H9 (cell line): ENCODE measurements around the gene FEM1B. TPM values are rescaled to one million over a fixed set of nuclear protein-coding genes. Genes with fewer than 3 reads are reported as not detected.

Experiments
- DNase-seq: peaks from one replicate; pipeline ENCODE4 v3.0.0-alpha.2; 2017
- H2AFZ ChIP-seq: one replicate; pipeline ENCODE4 v1.6.1; 2013; ENCODE audit warnings: mild to moderate bottlenecking, low read length, control low read depth, moderate library complexity
- H2AK5ac ChIP-seq: 2 replicates; pipeline ENCODE4 v1.6.1; 2013; ENCODE audit warnings: low read length, control low read depth, mixed read lengths; ENCODE audit not compliant: insufficient read length
- H2BK120ac ChIP-seq: one replicate; pipeline ENCODE4 v1.6.1; 2013; ENCODE audit warnings: low read depth, mild to moderate bottlenecking, low read length, control low read depth, inconsistent platforms; ENCODE audit not compliant: poor library complexity, severe bottlenecking
- H2BK12ac ChIP-seq: 2 replicates; pipeline ENCODE4 v1.6.1; 2013; ENCODE audit warnings: low read length, control low read depth, mixed read lengths, low read depth; ENCODE audit not compliant: insufficient read length
- H2BK15ac ChIP-seq: 2 replicates; pipeline ENCODE4 v1.6.1; 2013; ENCODE audit warnings: low read depth, low read length, control low read depth
- H2BK20ac ChIP-seq: one replicate; pipeline ENCODE4 v1.6.1; 2013; ENCODE audit warnings: low read depth, mild to moderate bottlenecking, low read length, control low read depth, inconsistent platforms; ENCODE audit not compliant: poor library complexity, severe bottlenecking
- H2BK5ac ChIP-seq: 2 replicates; pipeline ENCODE4 v1.6.1; 2013; ENCODE audit warnings: low read length, control low read depth, mixed read lengths; ENCODE audit not compliant: insufficient read length
- H3K14ac ChIP-seq: 2 replicates; pipeline ENCODE4 v1.6.1; 2013; ENCODE audit warnings: low read length, control low read depth; ENCODE audit not compliant: insufficient read depth
- H3K18ac ChIP-seq: 2 replicates; pipeline ENCODE4 v1.6.1; 2013; ENCODE audit warnings: low read depth, mild to moderate bottlenecking, mixed read lengths, low read length, control low read depth; ENCODE audit not compliant: insufficient read length
- H3K23ac ChIP-seq: 2 replicates; pipeline ENCODE4 v1.6.1; 2013; ENCODE audit warnings: low read length, control low read depth, mixed read lengths, low read depth; ENCODE audit not compliant: insufficient read length
- H3K23me2 ChIP-seq: 2 replicates; pipeline ENCODE4 v1.6.1; 2013; ENCODE audit warnings: low read depth, mild to moderate bottlenecking, mixed read lengths, low read length, control low read depth; ENCODE audit not compliant: insufficient read length, poor library complexity, severe bottlenecking
- H3K27ac ChIP-seq: 2 replicates; pipeline ENCODE4 v1.5.1; 2013; ENCODE audit warnings: low read length, control low read depth, mixed read lengths, low read depth; ENCODE audit not compliant: insufficient read length
- H3K27me3 ChIP-seq: 2 replicates; pipeline ENCODE4 v1.6.1; 2013; ENCODE audit warnings: low read length, control low read depth, inconsistent platforms; ENCODE audit not compliant: insufficient read depth
- H3K4ac ChIP-seq: 2 replicates; pipeline ENCODE4 v1.6.1; 2013; ENCODE audit warnings: low read depth, mild to moderate bottlenecking, control low read depth, inconsistent platforms, low read length, moderate library complexity
- H3K4me1 ChIP-seq: 2 replicates; pipeline ENCODE4 v1.6.1; 2013; ENCODE audit warnings: low read length, control low read depth, inconsistent platforms; ENCODE audit not compliant: insufficient read depth
- H3K4me2 ChIP-seq: 2 replicates; pipeline ENCODE4 v1.6.1; 2013; ENCODE audit warnings: low read length, control low read depth, mixed read lengths; ENCODE audit not compliant: insufficient read length, insufficient read depth
- H3K56ac ChIP-seq: 2 replicates; pipeline ENCODE4 v1.6.1; 2013; ENCODE audit warnings: low read depth, mild to moderate bottlenecking, mixed read lengths, low read length, control low read depth; ENCODE audit not compliant: insufficient read length
- H3K79me1 ChIP-seq: 2 replicates; pipeline ENCODE4 v1.6.1; 2013; ENCODE audit warnings: low read depth, mild to moderate bottlenecking, moderate library complexity, low read length, control low read depth, inconsistent platforms; ENCODE audit not compliant: insufficient read depth, poor library complexity, severe bottlenecking
- H3K79me2 ChIP-seq: 2 replicates; pipeline ENCODE4 v1.6.1; 2013; ENCODE audit warnings: low read length, control low read depth, inconsistent platforms; ENCODE audit not compliant: insufficient read depth
- H3K9ac ChIP-seq: 2 replicates; pipeline ENCODE4 v1.6.1; 2013; ENCODE audit warnings: low read length, control low read depth, mixed read lengths; ENCODE audit not compliant: insufficient read length; ENCODE audit errors: extremely low read depth
- H3K9me3 ChIP-seq: one replicate; pipeline ENCODE4 v1.6.1; 2013; ENCODE audit warnings: low read depth, low read length, inconsistent platforms; ENCODE audit not compliant: control insufficient read depth
- H3T11ph ChIP-seq: one replicate; pipeline ENCODE4 v1.6.1; 2013; ENCODE audit warnings: mild to moderate bottlenecking, low read length, control low read depth, inconsistent platforms
- H4K20me1 ChIP-seq: one replicate; pipeline ENCODE4 v1.6.1; 2013; ENCODE audit not compliant: control insufficient read depth, insufficient read length, insufficient read depth
- H4K5ac ChIP-seq: 2 replicates; pipeline ENCODE4 v1.6.1; 2013; ENCODE audit warnings: low read depth, mild to moderate bottlenecking, mixed read lengths, low read length, control low read depth; ENCODE audit not compliant: insufficient read length
- H4K8ac ChIP-seq: replicated peaks from 2 replicates; pipeline ENCODE4 v1.6.1; 2013; ENCODE audit warnings: low read length, control low read depth, mixed read lengths, low read depth; ENCODE audit not compliant: insufficient read length
- H4K91ac ChIP-seq: 2 replicates; pipeline ENCODE4 v1.6.1; 2013; ENCODE audit warnings: low read depth, mild to moderate bottlenecking, moderate library complexity, mixed read lengths, low read length, control low read depth; ENCODE audit not compliant: insufficient read length
- H3K27ac Mint-ChIP-seq, 3 experiments: 2 replicates in 2 of 3; 3 replicates in 1 of 3; pipeline ENCODE4 v1.8.0; 2020 to 2021; ENCODE audit warnings: mixed read lengths in 3 of 3, mild to moderate bottlenecking in 1 of 3, moderate library complexity in 1 of 3
- H3K27me3 Mint-ChIP-seq: 2 replicates; pipeline ENCODE4 v1.8.0; 2021; ENCODE audit warnings: low read depth, mild to moderate bottlenecking, moderate library complexity, mixed read lengths
- H3K36me3 Mint-ChIP-seq, 3 experiments: 2 replicates in 2 of 3; 3 replicates in 1 of 3; pipeline ENCODE4 v1.8.0; 2020 to 2021; ENCODE audit warnings: low read depth in 3 of 3, mixed read lengths in 3 of 3; ENCODE audit not compliant: insufficient read depth in 1 of 3
- H3K4me1 Mint-ChIP-seq, 2 experiments: 2 replicates each; pipeline ENCODE4 v1.8.0; 2020; ENCODE audit warnings: mixed read lengths in 2 of 2
- H3K4me3 Mint-ChIP-seq, 2 experiments: 2 replicates in 1 of 2; 3 replicates in 1 of 2; pipeline ENCODE4 v1.8.0; 2020 to 2021; ENCODE audit warnings: mild to moderate bottlenecking in 2 of 2, mixed read lengths in 2 of 2, moderate library complexity in 1 of 2
- H3K9me3 Mint-ChIP-seq, 2 experiments: 2 replicates in 1 of 2; 3 replicates in 1 of 2; pipeline ENCODE4 v1.8.0; 2020; ENCODE audit warnings: mild to moderate bottlenecking in 2 of 2, mixed read lengths in 2 of 2, moderate library complexity in 1 of 2
- WGBS: extraction: QIAGEN DNeasy Blood & Tissue Kit; methylation state at CpG from one replicate; pipeline ENCODE4 v1.1.7; 2013; ENCODE audit warnings: missing lambda C conversion rate, low lambda C conversion rate, mixed read lengths; ENCODE audit not compliant: insufficient read length; ENCODE audit errors: extremely low coverage; 5-methylcytosine and 5-hydroxymethylcytosine counted together
- total RNA-seq: library from RNA; stranded (reverse); gene quantifications from 2 replicates; pipeline ENCODE4 v1.2.1, GENCODE V29; 2021
- TF ChIP-seq, protein P1 (sequence below): fragments of 200-600 bp; sonication (generic); conservative IDR thresholded peaks from 3 replicates; pipeline ENCODE4 v1.8.0; 2021; ENCODE audit warnings: antibody characterized with exemption, mild to moderate bottlenecking

Gene FEM1B
- total RNA-seq, 1 experiment from 2014 or later = 77.9 TPM

DNA sequence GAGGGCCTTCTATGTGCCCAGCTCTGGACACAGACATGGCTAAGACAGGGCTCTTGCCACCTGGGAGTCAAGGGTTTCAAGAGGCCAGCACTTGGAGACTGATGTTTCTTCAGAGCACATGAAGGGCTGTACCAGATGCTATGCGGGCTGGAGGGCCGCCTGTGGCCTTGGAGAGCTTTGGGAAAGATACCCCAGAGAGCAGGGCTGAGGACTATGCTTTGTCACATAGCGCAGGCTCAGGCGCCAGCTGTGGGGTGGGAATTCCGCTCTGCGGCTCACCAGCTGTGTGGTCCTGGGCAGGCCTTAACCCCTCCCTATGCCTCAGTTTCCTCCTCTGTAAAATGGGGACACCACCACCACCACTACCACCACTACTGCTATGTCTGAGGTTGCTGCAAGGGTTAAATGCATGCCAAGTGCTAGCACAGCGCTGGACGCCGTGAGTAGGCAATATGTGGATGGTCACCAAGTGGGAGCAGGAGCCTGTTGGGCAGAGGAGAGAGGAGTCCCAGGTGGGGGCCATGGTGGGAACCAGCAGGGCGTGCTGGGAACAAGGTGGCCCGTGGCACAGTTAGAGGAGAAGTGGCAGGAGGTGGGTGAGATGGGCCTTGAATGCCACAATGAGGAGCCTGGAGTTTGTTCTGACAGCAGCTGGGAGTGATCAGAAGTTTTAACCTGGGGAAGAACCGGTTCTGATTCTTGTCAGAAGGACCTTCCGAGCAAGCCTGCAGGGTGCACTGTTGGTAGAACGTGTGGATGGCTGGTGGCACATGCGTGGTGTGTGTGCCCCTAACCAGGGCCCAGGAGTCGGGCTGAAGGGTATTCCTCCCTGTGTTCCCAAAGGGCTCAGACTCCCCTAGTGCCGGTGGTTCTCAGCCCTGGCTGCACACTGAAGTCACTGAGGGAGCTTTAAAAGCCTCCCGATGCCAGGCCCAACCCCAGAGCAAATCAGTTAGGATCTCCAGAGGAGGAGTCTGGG is 41.7 kb downstream of the FEM1B start:
- Mint-ChIP-seq H3K9me3 (no peaks in the 10 kb centered on the region), H3K27me3 (peaks cover 3% of the 10 kb centered on the region), H3K4me3 (no peak overlapping the region), H3K36me3 (no peaks in the 10 kb centered on the region; a peak in 1 of 7 replicates), H3K4me1 (peaks cover 18 to 32% of the 10 kb centered on the region in 2 experiments), H3K27ac (no peak overlapping the region; a peak in 3 of 7 replicates)
- Histone ChIP-seq H3K4ac (no peak overlapping the region), H4K20me1 (no peaks in the 10 kb centered on the region), H3K23ac (no peak overlapping the region), H3K56ac (no peak overlapping the region), H2BK120ac (no peak overlapping the region), H3K4me1 (peaks cover 2% of the 10 kb centered on the region; the same call in 1 of the 2 replicates), H3K27me3 (no peaks in the 10 kb centered on the region), H3K27ac (no peak overlapping the region), H2BK12ac (no peak overlapping the region), H2BK5ac (no peak overlapping the region), H2AK5ac (no peak overlapping the region), H3T11ph (no peak overlapping the region), H3K18ac (no peak overlapping the region), H3K9me3 (no peaks in the 10 kb centered on the region), H2BK15ac (no peak overlapping the region), H3K79me1 (no peaks in the 10 kb centered on the region), H3K79me2 (no peaks in the 10 kb centered on the region), H3K23me2 (no peaks in the 10 kb centered on the region), H3K9ac (no peak overlapping the region), H4K91ac (no peak overlapping the region), H4K5ac (no peak overlapping the region), H2AFZ (no peak overlapping the region), H3K4me2 (no peak overlapping the region), H2BK20ac (no peak overlapping the region), H4K8ac (no peak overlapping the region), H3K14ac (no peak overlapping the region)
- WGBS = no CpG with 5 or more reads among the region's 18 CpGs
- TF ChIP-seq, protein P1, sequence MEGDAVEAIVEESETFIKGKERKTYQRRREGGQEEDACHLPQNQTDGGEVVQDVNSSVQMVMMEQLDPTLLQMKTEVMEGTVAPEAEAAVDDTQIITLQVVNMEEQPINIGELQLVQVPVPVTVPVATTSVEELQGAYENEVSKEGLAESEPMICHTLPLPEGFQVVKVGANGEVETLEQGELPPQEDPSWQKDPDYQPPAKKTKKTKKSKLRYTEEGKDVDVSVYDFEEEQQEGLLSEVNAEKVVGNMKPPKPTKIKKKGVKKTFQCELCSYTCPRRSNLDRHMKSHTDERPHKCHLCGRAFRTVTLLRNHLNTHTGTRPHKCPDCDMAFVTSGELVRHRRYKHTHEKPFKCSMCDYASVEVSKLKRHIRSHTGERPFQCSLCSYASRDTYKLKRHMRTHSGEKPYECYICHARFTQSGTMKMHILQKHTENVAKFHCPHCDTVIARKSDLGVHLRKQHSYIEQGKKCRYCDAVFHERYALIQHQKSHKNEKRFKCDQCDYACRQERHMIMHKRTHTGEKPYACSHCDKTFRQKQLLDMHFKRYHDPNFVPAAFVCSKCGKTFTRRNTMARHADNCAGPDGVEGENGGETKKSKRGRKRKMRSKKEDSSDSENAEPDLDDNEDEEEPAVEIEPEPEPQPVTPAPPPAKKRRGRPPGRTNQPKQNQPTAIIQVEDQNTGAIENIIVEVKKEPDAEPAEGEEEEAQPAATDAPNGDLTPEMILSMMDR = no peak
- no peak for DNase-seq
